Measurements from ENCODE around the gene SKP1. TPM values are rescaled to one million over a fixed set of nuclear protein-coding genes. Genes with fewer than 3 reads are reported as not detected.
"Not testable (repeated sequence)": the region's sequence is repeated elsewhere in the genome, so short reads cannot be mapped to it uniquely, and the experiment has no call there.

Gene SKP1
- 458 TPM for total RNA-seq
- long read RNA-seq, full-length matches to known transcripts = 283 of 287 reads
- long read RNA-seq, partial matches to known transcripts = 2 of 287 reads
- long read RNA-seq, other reads (novel, unspliced or antisense) = 2 of 287 reads

DNA sequence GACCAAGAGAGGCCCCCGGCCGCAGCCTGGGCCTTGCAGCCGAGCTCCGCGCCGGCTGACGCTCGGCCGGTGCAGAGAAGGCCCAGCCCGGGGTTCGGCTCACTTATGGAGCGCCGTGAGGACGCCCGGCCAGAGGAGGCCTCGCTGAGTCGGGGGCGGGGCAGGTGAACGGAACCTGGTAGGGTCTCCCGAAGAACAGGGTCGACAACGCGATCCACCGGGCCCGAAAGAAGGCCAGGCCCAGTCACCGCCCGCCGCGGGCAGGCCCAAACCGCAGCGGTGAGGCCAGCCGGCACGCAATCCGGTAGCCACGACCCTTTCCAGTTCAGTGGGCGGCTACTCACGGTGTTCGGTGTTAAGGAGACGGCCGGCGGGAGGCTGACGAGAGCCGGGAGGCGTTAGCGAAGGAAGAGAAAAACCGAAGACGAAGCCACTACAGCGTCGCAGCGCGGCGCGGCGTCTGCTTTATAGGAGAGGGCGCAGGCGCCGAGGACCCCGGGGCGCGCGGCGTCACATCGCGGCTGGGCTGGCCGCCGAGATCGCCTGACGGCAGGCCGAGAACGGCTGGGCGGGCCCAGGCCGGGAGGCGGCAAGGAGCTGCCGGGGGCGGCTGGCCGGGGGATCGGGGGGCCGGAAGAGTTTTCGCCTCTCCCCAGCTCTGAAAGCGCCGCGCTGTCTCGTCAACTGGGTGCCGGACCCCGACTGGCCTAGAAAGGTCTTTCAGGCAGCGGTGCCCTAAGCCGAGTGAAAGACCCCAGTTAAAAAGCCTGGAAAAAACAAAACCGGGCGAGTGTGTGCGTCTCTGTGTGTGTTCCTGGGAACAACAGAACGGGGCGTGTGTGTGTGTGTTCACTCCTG lies at the start of gene SKP1:
Gene SKP1 (minus strand): TSS at position 440 of the 858 bp plus-strand sequence. CDS start 2,928 bp downstream, outside the sequence.
- intact Hi-C loops (cut with DNase I) = loop anchor here (5.0 to 10.0 kb wide), 2 partner anchors 51 to 408 kb away; partner anchors contain the start of gene PPP2CA
- ATAC-seq = peak; percentile 92
- peak; percentile 94 for DNase-seq (ENCODE audit: missing footprints)

DNA sequence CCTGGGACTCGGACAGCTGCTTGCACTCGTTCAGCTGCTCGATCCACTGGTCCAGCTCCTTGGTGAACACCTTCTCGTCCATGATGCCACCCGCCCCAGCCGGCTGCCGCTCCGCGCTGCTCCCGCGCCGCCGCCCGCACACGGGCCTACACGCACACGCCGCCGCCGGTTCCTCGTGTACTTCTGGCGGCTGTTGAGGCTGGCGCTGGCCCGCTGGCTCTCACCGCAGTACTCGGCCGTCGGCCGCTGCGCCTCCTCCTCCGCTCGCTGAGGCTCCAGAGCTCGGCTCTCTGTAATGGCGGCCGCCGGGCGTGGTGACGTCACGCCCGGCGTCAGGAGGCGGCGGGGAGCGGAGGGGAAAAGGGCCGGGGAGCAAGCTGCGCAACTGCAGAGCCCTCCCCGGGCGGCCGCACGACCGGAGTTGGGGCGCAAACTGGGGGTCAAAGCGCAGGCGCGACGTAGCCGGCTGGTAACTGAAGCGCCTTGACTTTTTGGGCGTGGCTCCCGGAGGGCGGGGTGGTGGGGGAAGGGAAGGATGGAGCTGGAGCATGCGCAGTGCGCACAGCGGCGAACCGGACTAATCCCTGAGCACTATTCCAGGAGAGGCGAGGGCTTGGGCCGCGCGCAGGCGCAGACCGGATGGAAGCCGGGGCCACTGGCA lies 49.2 kb upstream of the SKP1 start, which contains the start of gene PPP2CA:
Gene PPP2CA (minus strand): TSS at position 294 of the 661 bp plus-strand sequence. CDS start 212 bp downstream, at position 82.
- intact Hi-C loops (cut with DNase I) = loop anchor here (5.0 kb wide), 1 partner anchor 49 kb away; the partner anchor contains the start of gene SKP1

DNA sequence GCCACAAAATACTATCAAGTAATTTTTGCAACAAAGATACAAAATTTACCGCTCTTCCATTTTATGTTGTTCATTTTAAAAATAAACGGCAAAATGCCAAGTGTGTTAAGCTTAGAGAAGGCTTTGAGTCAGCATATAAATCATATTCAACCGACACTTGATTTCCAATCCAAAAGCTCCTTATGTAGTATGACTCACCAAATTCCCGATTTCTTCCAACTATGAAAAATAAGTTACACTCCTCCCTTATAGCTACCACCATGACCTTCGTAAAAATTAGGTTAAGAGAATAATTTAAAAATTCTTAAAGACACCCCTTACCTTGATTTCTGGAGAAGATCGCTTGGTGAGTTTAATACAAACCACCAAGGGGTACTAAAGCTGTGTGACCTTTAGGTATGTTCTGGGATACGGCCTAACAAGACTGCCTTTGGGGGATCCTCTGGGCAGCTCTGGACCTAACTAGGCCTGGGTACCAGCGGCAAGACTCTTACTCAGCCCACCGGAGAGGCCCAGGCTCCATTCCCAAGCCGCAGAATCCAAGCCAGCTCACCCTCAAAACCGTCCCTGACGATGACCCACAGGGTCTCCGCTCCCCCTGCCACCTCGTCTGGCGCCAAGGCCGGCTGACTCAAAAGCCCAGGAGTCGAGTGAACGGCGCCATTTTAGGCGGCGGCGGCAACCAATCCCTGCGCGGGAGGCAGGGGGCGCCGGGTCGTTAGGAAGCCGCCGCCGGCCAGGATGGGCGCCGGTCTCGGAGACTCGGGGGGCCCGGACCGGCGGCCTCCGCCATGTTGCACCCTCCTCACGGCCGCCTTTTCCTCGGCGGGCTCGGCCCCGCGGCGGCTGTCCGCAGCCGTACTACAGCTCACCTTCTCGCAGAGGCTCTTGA lies 48.4 kb upstream of the SKP1 start:
- DNase-seq (ENCODE audit: missing footprints) (peak; percentile 82), ATAC-seq (peak; percentile 24)
- intact Hi-C loops (cut with DNase I) = loop anchor here (5.0 kb wide), 1 partner anchor 48 kb away; the partner anchor contains the start of gene SKP1

More for the DNA sequence above, 49.2 kb upstream of the SKP1 start, which contains the start of gene PPP2CA:
- DNase-seq (ENCODE audit: missing footprints) = peak; percentile 99
- ATAC-seq = peak; percentile 97

DNA sequence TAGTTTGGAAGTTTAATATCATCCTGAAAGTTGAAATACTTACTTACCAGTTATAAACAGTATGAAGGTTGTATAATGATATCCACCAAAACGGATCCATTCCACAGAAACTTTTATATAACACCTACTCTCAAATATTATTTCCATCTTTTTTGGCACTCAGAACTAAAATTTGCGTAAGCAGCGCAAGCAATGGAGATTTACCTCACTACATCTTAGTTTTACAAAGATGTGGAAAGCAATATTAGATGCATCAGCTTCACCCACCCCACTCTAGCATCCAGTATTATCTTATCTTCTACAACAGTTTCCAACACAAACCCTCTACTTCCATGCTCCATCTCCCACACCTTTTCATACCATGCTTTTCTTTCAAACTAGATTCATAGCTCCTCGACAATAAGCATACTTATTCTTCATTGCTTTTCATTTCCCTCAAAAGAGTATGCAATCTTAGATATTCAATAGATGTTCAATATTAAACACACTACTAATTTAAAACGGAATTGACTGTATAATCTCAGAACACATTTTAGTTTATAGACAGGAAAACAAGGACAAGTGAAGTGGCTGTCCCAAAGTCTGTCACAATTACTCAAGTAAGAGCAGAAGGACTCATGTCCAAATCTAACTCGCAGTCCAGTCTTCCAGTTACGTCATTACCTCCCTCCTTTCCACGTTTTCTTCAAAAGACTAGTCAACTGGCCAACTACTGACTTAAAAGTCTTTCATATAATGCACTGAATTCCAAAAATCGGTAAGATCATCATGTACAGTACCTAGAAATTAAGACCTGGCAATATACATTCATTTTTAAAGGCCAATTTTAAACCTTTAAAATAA lies 46.9 kb upstream of the SKP1 start:
- DNase-seq (ENCODE audit: missing footprints) = no peak
- no peak for ATAC-seq
- intact Hi-C loops (cut with DNase I) = no loop called here

- DNase-seq (ENCODE audit: missing footprints); ATAC-seq; intact Hi-C loops (cut with DNase I): not testable (repeated sequence)
Observed at GRCh38 chr5:134221690-134222089, 44.9 kb upstream of the SKP1 start.

- no peak for DNase-seq (ENCODE audit: missing footprints)
- ATAC-seq = no peak
- intact Hi-C loops (cut with DNase I) = no loop called here
Observed at GRCh38 chr5:134215757-134216156, 39.0 kb upstream of the SKP1 start.

DNA sequence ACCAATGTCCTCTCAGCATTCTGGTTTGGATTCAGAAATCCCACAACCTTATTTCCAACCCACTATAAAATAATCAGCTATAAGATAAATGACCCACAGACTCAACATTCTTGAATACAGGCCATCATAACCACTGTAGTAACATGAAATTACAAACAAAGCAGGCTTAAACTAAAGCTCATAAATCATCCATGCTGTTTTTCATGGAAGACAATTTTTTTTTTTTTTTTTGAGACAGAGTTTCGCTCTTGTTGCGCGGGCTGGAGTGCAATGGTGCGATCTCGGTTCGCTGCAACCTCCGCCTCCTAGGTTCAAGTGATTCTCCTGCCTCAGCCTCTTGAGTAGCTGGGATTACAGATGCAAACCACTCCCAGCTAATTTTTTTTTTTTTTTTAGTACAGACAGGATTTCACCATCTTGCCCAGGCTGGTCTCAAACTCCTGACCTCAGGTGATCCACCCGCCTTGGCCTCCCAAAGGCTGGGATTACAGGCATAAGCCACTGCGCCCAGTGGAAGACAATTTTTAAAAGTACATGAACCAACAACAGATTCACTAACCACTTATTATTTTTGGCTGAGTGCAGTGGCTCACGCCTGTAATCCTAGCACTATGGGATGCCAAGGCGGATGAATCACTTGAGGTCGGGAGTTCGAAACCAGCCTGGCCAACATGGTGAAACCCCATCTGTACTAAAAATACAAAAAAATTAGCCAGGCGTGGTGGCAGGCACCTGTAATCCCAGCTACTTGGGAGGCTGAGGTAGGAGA lies 34.7 kb upstream of the SKP1 start:
- intact Hi-C loops (cut with DNase I); DNase-seq (ENCODE audit: missing footprints); ATAC-seq: not testable (repeated sequence)

DNA sequence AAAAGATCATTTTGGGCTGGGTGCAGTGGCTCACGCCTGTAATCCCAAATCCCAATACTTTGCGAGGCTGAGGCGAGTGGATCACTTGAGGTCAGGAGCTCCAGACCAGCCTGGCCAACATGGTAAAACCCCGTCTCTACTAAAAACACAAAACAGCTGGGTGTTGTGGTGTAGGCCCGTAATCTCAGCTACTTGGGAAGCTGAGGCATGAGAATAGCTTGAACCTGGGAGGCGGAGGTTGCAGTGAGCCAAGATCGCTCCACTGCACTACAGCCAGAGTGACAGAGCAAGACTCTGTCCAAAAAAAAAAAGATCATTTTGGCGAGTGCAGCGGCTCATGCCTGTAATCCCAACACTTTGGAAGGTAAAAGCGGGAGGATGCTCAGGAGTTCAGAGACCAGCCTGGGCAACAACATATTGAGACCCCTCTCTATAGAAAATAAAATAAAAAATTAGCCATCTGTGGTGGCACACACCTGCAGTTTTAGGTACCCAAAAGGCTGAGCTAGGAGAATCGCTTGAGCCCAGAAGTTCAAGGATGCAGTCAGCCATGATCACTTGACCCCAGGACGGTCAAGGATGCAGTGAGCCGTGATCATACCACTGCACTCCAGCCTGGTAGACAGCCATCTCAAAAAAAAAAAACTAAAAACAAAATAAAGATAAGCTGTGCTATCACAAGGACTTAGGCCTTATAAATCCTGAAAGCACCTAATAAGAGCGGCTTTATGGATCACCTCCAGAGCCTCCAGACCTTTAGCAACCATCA lies 32.9 kb upstream of the SKP1 start:
- intact Hi-C loops (cut with DNase I) = loop anchor here (5.0 kb wide), 1 partner anchor 43 kb away; no protein-coding TSS in a partner anchor
- ATAC-seq (peak; percentile 65), DNase-seq (ENCODE audit: missing footprints) (no peak)

- intact Hi-C loops (cut with DNase I) = loop anchor here (5.0 kb wide), 1 partner anchor 45 kb away; no protein-coding TSS in a partner anchor
- ATAC-seq (no peak), DNase-seq (ENCODE audit: missing footprints) (no peak)
Observed at GRCh38 chr5:134207696-134208095, 30.9 kb upstream of the SKP1 start.

GRCh38 chr5:134206627-134207160 lies 29.9 kb upstream of the SKP1 start:
- no peak for ATAC-seq
- no peak for DNase-seq (ENCODE audit: missing footprints)

GRCh38 chr5:134204575-134204974 lies 27.8 kb upstream of the SKP1 start:
- DNase-seq (ENCODE audit: missing footprints) (no peak), ATAC-seq (no peak)
- intact Hi-C loops (cut with DNase I) = no loop called here

More at GRCh38 chr5:134206627-134207160, 29.9 kb upstream of the SKP1 start:
- intact Hi-C loops (cut with DNase I) = loop anchor here (5.0 kb wide), 1 partner anchor 46 kb away; no protein-coding TSS in a partner anchor

GRCh38 chr5:134203630-134204029 lies 26.9 kb upstream of the SKP1 start:
- ATAC-seq = no peak
- intact Hi-C loops (cut with DNase I) = no loop called here

DNA sequence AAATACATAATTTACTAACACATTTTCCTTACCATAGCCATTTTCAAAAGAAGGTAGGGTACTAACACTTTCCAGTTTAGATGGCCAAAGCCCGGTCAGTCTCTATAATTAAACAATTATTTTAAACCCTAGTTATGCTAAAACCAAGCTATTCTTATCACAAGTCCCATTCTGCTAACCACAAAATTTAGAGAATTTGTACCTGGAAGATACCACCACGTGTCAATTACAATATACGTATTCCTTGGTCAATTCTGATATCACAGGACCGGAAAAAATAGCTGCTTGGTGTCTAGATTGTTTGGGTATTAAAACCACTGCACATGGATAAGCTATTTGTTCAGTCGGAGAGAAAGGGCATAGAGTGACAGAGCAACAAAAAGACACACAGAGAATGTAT lies 18.9 kb upstream of the SKP1 start:
- ATAC-seq = no peak
- no peak for DNase-seq (ENCODE audit: missing footprints)
- intact Hi-C loops (cut with DNase I) = no loop called here

More at GRCh38 chr5:134203630-134204029, 26.9 kb upstream of the SKP1 start:
- no peak for DNase-seq (ENCODE audit: missing footprints)

DNA sequence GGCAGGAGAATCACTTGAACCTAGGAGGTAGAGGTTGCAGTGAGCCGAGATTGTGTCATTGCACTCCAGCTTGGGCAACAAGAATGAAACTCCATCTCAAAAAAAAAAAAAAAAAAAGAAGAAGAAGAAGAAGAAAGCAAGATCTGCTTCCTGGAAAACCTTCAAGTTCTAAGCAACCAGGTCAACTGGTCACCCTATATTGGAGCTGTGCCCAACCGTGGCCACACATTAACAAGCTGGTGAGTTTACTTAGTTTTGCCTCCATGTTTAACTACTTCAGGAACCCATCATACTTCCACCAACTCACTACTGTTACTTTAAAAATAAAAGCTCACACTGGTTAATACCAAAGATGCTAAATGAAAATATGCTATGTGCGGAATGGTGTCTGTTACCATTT lies 12.3 kb upstream of the SKP1 start:
- intact Hi-C loops (cut with DNase I) = no loop called here
- ATAC-seq (no peak), DNase-seq (ENCODE audit: missing footprints) (no peak)

DNA sequence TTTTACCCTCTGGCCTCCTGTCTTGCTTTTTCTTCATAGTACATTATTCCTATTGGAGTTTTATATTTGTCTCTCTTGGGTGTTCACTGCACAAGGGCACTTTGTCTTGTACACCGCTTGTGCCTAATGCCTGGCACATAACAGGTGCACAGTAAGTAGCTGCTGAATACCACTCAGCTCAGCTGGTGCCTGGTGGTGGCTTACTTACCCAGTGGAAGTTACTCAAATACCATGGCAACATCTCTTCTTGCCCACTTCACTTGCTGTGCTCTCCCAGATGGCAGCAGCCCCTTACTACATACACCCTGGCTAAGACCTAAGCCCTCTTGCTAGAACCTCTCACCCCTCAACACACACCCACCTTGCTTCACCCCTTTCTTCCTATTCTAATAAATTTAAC lies 11.3 kb upstream of the SKP1 start:
- ATAC-seq (no peak), DNase-seq (ENCODE audit: missing footprints) (no peak)
- intact Hi-C loops (cut with DNase I) = no loop called here
